Transverse colon (tissue), 4 donors: ENCODE results near the gene RAB9A. TPM values are rescaled to one million over a fixed set of nuclear protein-coding genes. Genes with fewer than 3 reads are reported as not detected.

Experiments used
- DNase-seq: peaks from one replicate; pipeline ENCODE4 v3.0.0-alpha.2; 2019
- H3K27ac ChIP-seq, 4 donors: fragments of 200-600 bp; sonication (generic); 2 replicates each; pipeline ENCODE4 v1.5.1; 2016 to 2018; ENCODE audit warnings: inconsistent platforms in 4 of 4
- H3K27me3 ChIP-seq: fragments of 200-600 bp; sonication (generic); 2 replicates; pipeline ENCODE4 v1.5.1; 2017; ENCODE audit warnings: inconsistent platforms
- H3K36me3 ChIP-seq, 4 donors: fragments of 200-600 bp; sonication (generic); 2 replicates each; pipeline ENCODE4 v1.5.1; 2017 to 2019; ENCODE audit warnings: inconsistent platforms in 4 of 4
- H3K4me1 ChIP-seq, 4 donors: fragments of 200-600 bp; sonication (generic); 2 replicates each; pipeline ENCODE4 v1.5.1; 2017 to 2020; ENCODE audit warnings: inconsistent platforms in 4 of 4
- H3K4me3 ChIP-seq, 4 donors: fragments of 200-600 bp; sonication (generic); 1 replicate in 1 of 4; 2 replicates in 3 of 4; pipeline versions ENCODE4 v1.5.1 to v1.6.1; 2017 to 2019; ENCODE audit warnings: inconsistent platforms in 4 of 4
- H3K9me3 ChIP-seq, 2 donors: fragments of 200-600 bp; sonication (generic); 2 replicates each; pipeline ENCODE4 v1.5.1; 2017 to 2019; ENCODE audit warnings: inconsistent platforms in 2 of 2
- CTCF ChIP-seq, 5 experiments: fragments of 200-600 bp in 3 of 5; fragments of 450-650 bp in 2 of 5; sonication (generic) in 3 of 5; IDR thresholded peaks; 1 replicate in 2 of 5; 2 replicates in 3 of 5; pipeline ENCODE4 v1.5.1; 2016 to 2017; ENCODE audit warnings: antibody characterized with exemption in 5 of 5, inconsistent platforms in 3 of 5, mild to moderate bottlenecking in 2 of 5, moderate library complexity in 1 of 5
- EP300 ChIP-seq: sonication (generic); formaldehyde crosslinking; IDR thresholded peaks from one replicate; pipeline ENCODE4 v1.6.1; 2017; ENCODE audit warnings: antibody characterized with exemption, low read depth
- POLR2A ChIP-seq: fragments of 450-650 bp; IDR thresholded peaks from one replicate; pipeline ENCODE4 v1.6.1; 2016; ENCODE audit warnings: antibody characterized with exemption, mild to moderate bottlenecking, moderate library complexity
- POLR2AphosphoS5 ChIP-seq, 3 donors: sonication (generic); formaldehyde crosslinking; IDR thresholded peaks; one replicate each; pipeline ENCODE4 v1.6.1; 2016; ENCODE audit warnings: antibody characterized with exemption in 3 of 3
- WGBS, 2 donors: methylation state at CpG; one replicate each; pipeline ENCODE4 v1.1.5; 2018; ENCODE audit warnings: low coverage in 1 of 2; 5-methylcytosine and 5-hydroxymethylcytosine counted together
- in situ Hi-C, 4 donors: fragments of 200-750 bp; cut with MboI; loops; one replicate each; pipeline versions ENCODE4 v1.15.0 to v1.15.1; 2017; ENCODE audit warnings: low sequenced_read_pairs in 3 of 4, low pct_ligation_motif_present in 1 of 4, low pct_unique_long_range_greater_than_20kb in 1 of 4
- intact Hi-C: fragments of 100-400 bp; cut with DNase I; formaldehyde crosslinking; loops from one replicate; pipeline ENCODE4 v1.15.1; 2023; ENCODE audit warnings: low total_unique reads
- total RNA-seq, 4 donors: library from RNA; depleted of rRNA; stranded (reverse); fragments of >200 nt; gene quantifications; one replicate each; pipeline ENCODE4 v1.1.0, GENCODE V29; 2016

RAB9A gene
- total RNA-seq, 4 donors from 2014 or later: 4.8 to 34.7 (median 17.0) TPM

GRCh38 chrX:13684361-13684760 is 4.6 kb upstream of the RAB9A start:
- Histone ChIP-seq H3K27ac (no peak overlapping the region), H3K27me3 (no peaks in the 10 kb centered on the region), H3K4me3 (no peak overlapping the region), H3K36me3 (no peaks in the 10 kb centered on the region), H3K9me3 (no peaks in the 10 kb centered on the region), H3K4me1 (peaks cover 0 to 4% (median 0%) of the 10 kb centered on the region in 4 donors)
- intact Hi-C loops (no loop called here), in situ Hi-C loops (no loop called here)
- DNase-seq: no peak
- 75 to 100% methylated on average over 1 to 4 of the region's 4 CpGs for WGBS, 2 donors
- TF ChIP-seq POLR2AphosphoS5 (IDR thresholded peaks at IDR 0.05) (no peak), EP300 (no peak)

GRCh38 chrX:13685126-13685763 is 3.7 kb upstream of the RAB9A start:
- WGBS, 2 donors: 25 to 40% methylated on average over 2 to 3 of the region's 3 CpGs
- in situ Hi-C loops: no loop called here

GRCh38 chrX:13687203-13687602 is 1.7 kb upstream of the RAB9A start:
- TF ChIP-seq POLR2AphosphoS5 (IDR thresholded peaks at IDR 0.05): no peak
- H3K4me3 ChIP-seq: no peak overlapping the region
- H3K4me1 ChIP-seq: peaks cover 4 to 17% (median 5%) of the 10 kb centered on the region in 4 donors
- H3K27ac ChIP-seq: no peak overlapping the region
- H3K36me3 ChIP-seq: no peaks in the 10 kb centered on the region
- no peaks in the 10 kb centered on the region for H3K27me3 ChIP-seq
- DNase-seq: no peak
- WGBS, 2 donors: 69 to 80% methylated on average over 1 of the region's 1 CpG
- in situ Hi-C loops (no loop called here), intact Hi-C loops (no loop called here)
- no peaks in the 10 kb centered on the region for H3K9me3 ChIP-seq

More at GRCh38 chrX:13685126-13685763, 3.7 kb upstream of the RAB9A start:
- no peak for TF ChIP-seq POLR2A
- Histone ChIP-seq H3K4me3 (no peak overlapping the region), H3K27me3 (no peaks in the 10 kb centered on the region), H3K9me3 (no peaks in the 10 kb centered on the region), H3K4me1 (peaks cover 0 to 4% (median 0%) of the 10 kb centered on the region in 4 donors), H3K36me3 (no peaks in the 10 kb centered on the region), H3K27ac (no peak overlapping the region)
- intact Hi-C loops: no loop called here
- no peak for DNase-seq

GRCh38 chrX:13688384-13688957 is 457 bp upstream of the RAB9A start:
- peak overlapping the region; percentile 63 to 84 (median 83) for H3K4me3 ChIP-seq
- no peaks in the 10 kb centered on the region for H3K27me3 ChIP-seq
- WGBS, 2 donors: 4 to 13% methylated on average over 5 to 13 of the region's 13 CpGs
- intact Hi-C loops (no loop called here), in situ Hi-C loops (no loop called here)
- no peaks in the 10 kb centered on the region for H3K36me3 ChIP-seq
- DNase-seq: no peak
- TF ChIP-seq POLR2A: no peak
- TF ChIP-seq CTCF (IDR thresholded peaks at IDR 0.05): no peak
- no peak for TF ChIP-seq EP300
- no peak for TF ChIP-seq POLR2AphosphoS5 (IDR thresholded peaks at IDR 0.05)
- peak overlapping the region; percentile 89 to 99 (median 96) for H3K27ac ChIP-seq
- H3K9me3 ChIP-seq: no peaks in the 10 kb centered on the region
- peaks cover 6 to 29% (median 7%) of the 10 kb centered on the region in 4 donors for H3K4me1 ChIP-seq

- intact Hi-C loops: no loop called here
- WGBS, 2 donors: 2 to 12% methylated on average over 7 to 16 of the region's 16 CpGs
- H3K4me3 ChIP-seq: peak overlapping the region; percentile 63 to 84 (median 83)
- peaks cover 6 to 42% (median 17%) of the 10 kb centered on the region in 4 donors for H3K4me1 ChIP-seq
- TF ChIP-seq POLR2A: no peak
- no peak for TF ChIP-seq CTCF (IDR thresholded peaks at IDR 0.05)
- TF ChIP-seq EP300: no peak
- peak overlapping the region; percentile 89 to 99 (median 96) for H3K27ac ChIP-seq
- H3K36me3 ChIP-seq: no peaks in the 10 kb centered on the region
- H3K9me3 ChIP-seq: no peaks in the 10 kb centered on the region
- in situ Hi-C loops: no loop called here
- H3K27me3 ChIP-seq: no peaks in the 10 kb centered on the region
- no peak for DNase-seq
Observed at GRCh38 chrX:13689741-13690211, 848 bp downstream of the RAB9A start.
